Measurements from ENCODE around the gene SFTPA1.
"Not testable (repeated sequence)": the region's sequence is repeated elsewhere in the genome, so short reads cannot be mapped to it uniquely, and the experiment has no call there.

The SFTPA1 gene

GRCh38 chr10:79611193-79611976 lies 646 bp downstream of the SFTPA1 start:
- DNase-seq = not testable (repeated sequence)

GRCh38 chr10:79615577-79615976 lies 4.8 kb downstream of the SFTPA1 start:
- DNase-seq = no peak

GRCh38 chr10:79616164-79616563 lies 5.4 kb downstream of the SFTPA1 start:
- no peak for DNase-seq

GRCh38 chr10:79623663-79624062 lies 12.9 kb downstream of the SFTPA1 start:
- DNase-seq = not testable (repeated sequence)

GRCh38 chr10:79627075-79627474 lies 16.3 kb downstream of the SFTPA1 start:
- DNase-seq = no peak

DNA sequence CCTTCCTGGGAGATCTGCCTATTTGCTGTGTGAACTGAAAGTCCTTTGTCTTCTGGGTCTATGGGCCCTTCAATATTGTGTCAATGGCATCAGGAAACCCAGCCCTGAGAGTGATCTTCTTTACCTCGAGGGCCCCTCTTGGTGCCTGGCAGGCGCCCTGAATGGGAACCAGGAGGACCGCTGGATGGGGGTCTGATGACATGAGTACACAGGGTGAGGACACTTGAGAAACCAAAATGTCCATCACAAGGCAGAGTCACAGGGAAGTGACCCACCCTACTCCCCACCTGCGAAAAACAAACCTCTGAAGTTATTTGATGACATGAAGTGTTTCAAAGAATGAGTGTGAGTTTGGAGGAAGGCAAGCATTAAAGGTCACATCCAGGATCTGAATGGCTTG lies 17.3 kb downstream of the SFTPA1 start:
- no peak for DNase-seq

DNA sequence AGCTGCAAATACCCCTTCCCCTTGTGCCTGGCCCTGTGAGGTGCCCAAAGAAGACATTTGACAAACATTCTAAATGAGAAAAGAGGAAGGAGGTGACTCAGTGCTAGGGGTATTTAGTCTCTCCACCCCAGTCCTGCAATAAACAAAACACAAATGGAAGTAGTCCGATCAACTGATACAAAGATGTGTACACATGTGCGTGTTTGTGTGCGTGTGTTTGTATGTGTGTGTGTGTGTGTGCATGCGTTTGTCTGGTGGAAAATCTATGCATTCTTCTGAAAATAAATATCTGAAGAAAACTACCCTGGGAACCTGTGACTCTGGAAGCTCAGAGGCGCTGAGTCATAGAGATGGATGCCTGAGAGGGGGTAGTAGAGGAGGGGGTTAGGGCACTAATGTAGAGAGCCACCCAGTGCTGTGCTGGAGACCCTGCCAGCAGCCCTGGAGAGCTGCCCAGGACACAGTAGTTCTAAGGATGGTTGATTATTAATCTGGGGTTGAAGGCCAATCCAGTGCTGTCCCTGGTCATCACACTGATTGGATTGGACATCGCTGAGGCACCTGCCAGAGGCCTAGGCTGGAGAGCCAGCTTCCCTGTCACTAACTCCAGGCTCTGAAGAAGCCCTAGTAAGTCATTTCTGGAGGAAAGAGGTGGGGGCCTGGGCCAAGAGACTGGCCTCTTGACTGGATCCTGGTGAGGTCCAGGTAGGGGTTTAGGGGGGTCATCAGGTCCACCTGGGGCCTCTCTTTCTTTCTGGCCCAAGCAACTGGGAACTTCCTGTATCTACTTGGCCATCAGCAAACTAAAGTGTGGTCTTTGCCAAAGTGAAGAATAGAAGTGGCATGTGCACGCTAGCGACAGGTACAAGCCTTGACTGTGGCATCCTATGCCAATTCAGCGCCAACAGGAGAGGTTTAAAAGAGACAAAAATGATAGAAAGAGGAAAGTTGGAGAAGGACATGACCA lies 18.5 kb downstream of the SFTPA1 start:
- no peak for DNase-seq

DNA sequence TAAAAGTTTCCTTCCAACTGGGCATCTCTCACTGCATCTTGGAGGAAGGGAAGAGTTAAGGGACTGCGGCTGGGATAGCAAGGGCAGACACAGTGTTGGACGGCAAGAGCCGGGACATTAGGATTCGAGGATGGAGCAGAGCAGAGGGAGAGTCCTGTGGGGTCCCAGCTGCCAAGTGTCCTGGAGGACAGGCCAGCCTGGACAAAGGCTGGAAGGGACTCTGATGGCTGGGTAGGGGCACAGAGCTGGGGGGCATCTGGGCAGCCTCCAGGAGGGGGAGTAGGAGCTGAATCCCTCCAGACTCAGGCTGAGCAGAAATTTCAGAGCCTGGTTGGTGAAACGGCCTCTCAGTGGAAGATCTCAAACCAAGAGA lies 19.2 kb downstream of the SFTPA1 start:
- no peak for DNase-seq

DNA sequence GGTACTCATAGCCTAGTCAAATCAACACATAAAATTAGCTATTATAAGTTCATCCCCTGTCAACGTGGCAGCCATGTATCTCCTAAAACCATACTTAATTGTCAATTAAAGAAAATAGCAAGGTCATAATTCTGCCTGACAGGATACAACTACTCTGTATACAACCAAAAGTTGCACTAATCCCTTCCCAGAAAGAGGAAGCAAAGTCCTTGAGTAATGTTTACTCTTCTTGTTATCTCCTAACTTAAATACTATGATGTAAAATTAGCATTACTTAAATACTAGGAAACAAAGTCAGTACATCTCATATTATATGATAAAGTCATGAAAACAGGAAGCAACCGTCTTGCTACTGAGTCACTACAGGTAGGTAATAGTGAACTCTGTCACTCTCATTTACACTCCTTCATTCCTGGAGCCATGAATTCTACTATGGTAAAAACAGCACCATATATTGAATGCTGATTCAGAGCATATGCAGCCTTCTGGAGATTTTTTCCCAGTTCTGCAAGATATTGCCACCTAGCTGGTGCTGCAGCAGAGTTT lies 26.0 kb downstream of the SFTPA1 start:
- DNase-seq = not testable (repeated sequence)

DNA sequence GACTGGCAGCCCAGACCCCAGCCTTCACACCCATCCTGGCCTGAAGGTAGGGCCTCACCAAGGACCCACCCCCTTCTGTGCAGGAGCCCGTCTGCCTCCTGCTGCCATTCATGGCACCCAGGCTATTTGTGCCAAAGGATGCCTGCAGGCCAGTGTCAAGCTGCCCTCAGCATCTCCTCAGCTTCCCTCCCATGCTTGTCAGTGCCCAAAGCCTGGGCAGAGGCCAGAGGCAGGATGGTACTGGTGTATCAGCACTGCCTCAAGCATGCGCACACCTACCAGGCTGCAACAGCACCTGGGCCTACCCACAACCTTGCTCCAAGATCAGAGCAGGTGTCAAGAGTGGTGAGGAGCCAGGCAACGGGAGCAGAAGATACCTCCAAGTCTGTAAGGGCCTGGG lies 27.6 kb downstream of the SFTPA1 start:
- DNase-seq = no peak

DNA sequence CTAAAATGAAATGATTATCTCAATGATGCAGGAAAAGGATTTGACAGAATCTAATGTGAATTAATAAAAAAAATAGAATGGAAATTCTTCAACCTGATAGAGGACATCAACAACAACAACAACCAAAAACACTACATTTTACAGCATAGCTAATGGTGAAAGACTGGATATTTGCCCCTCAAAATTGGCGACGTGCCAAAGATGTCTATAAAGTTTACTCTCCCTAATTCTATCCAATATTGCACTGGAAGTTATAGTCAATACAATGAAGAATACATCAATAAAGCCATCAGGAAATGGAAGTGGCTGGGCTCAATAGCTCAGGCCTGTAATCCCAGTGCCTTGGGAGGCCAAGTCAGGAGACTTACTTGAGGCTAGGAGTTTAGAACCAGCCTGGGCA lies 42.0 kb downstream of the SFTPA1 start:
- DNase-seq = not testable (repeated sequence)

- not testable (repeated sequence) for DNase-seq
These were observed 52.5 kb downstream of the SFTPA1 start for GRCh38 chr10:79663287-79663686.

- not testable (repeated sequence) for DNase-seq
These were observed 53.9 kb downstream of the SFTPA1 start for GRCh38 chr10:79664686-79665085.
